GM12891 (cell line): ENCODE data around the gene SATB1.
"Not testable (repeated sequence)": the region's sequence is repeated elsewhere in the genome, so short reads cannot be mapped to it uniquely, and the experiment has no call there.

Experiments
- DNase-seq: peaks from one replicate; pipeline ENCODE4 v3.0.0; 2011; ENCODE audit warnings: low spot score; ENCODE audit not compliant: insufficient read length
- FAIRE-seq: peaks from 2 replicates; lab custom pipeline; 2011; peaks lifted over from hg19 to GRCh38; lab: Jason Lieb, UNC
- PAX5 ChIP-seq: IDR thresholded peaks from 2 replicates; pipeline ENCODE4 v1.6.1; 2011; ENCODE audit warnings: low read length, moderate library complexity, mild to moderate bottlenecking; ENCODE audit not compliant: insufficient read depth, severe bottlenecking
- POLR2A ChIP-seq: IDR thresholded peaks from 2 replicates; pipeline ENCODE4 v1.6.1; 2011; ENCODE audit warnings: low read depth, low read length, control low read depth
- POLR2AphosphoS5 ChIP-seq: IDR thresholded peaks from 2 replicates; pipeline ENCODE4 v1.6.1; 2011; ENCODE audit warnings: low read depth, low read length, control low read depth
- POU2F2 ChIP-seq: IDR thresholded peaks from 2 replicates; pipeline ENCODE4 v1.6.1; 2011; ENCODE audit warnings: low read depth, mild to moderate bottlenecking, control low read depth, low read length, moderate library complexity
- SPI1 ChIP-seq: IDR thresholded peaks from 2 replicates; pipeline ENCODE4 v1.6.1; 2011; ENCODE audit warnings: low read depth, low read length, control low read depth
- TAF1 ChIP-seq: IDR thresholded peaks from 2 replicates; pipeline ENCODE4 v1.6.1; 2011; ENCODE audit warnings: low read depth, low read length, control low read depth

Gene SATB1

GRCh38 chr3:18344306-18345014, 80.7 kb downstream of the SATB1 start:
- no peak for TF ChIP-seq PAX5
- DNase-seq: no peak
- no peak for FAIRE-seq

- FAIRE-seq (no peak), DNase-seq (no peak)
- no peak for TF ChIP-seq PAX5
- TF ChIP-seq TAF1: no peak
- no peak for TF ChIP-seq POU2F2
- TF ChIP-seq SPI1: no peak
- TF ChIP-seq POLR2AphosphoS5: no peak
- no peak for TF ChIP-seq POLR2A
Observed at GRCh38 chr3:18343809-18344208, 81.3 kb downstream of the SATB1 start.

- no peak for TF ChIP-seq SPI1
- no peak for TF ChIP-seq PAX5
- TF ChIP-seq POLR2AphosphoS5: no peak
- no peak for TF ChIP-seq POU2F2
- TF ChIP-seq POLR2A: no peak
- TF ChIP-seq TAF1: no peak
- FAIRE-seq: no peak
- no peak for DNase-seq
Observed at GRCh38 chr3:18338827-18339514, 86.2 kb downstream of the SATB1 start.

- DNase-seq: no peak
- FAIRE-seq: no peak
- TF ChIP-seq POU2F2 (no peak), TAF1 (no peak), POLR2A (no peak), POLR2AphosphoS5 (no peak), SPI1 (no peak), PAX5 (no peak)
Observed at GRCh38 chr3:18337231-18337630, 87.9 kb downstream of the SATB1 start.

DNA sequence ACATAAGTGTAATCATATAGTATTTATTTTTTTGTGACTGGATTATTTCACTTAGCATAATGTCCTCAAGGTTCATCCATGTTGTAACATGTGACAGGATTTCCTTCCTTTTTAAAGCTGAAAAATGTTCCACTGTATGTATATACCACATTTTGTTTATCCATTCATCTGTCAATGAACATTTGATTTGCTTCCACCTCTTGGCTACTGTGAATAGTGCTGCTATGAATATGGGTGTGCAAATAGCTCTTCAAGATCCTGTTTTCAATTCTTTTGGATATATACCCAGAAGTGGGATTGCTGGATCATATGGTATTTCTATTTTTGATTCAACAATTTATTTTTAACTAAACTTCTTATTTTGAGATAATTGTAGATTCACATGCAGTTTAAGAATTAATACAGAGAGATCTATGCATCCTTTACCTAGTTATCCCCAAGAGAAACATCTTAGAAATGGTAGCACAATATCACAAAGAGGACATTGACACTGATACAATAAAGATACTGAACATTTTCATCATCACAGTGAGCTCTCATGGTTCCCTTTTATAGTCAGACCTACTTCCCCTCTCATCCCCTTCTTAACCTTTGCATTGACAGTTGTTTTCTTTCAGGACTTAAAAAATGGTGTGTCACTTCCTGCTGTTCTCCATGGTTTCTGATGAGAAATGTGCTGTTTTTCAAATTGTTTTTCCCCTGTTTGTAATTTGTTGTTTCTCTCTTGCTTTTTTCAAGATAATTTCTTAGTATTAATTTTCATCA, 90.1 kb downstream of the SATB1 start:
- FAIRE-seq: no peak
- TF ChIP-seq SPI1 (no peak), POLR2AphosphoS5 (no peak), PAX5 (no peak), TAF1 (no peak), POLR2A (no peak), POU2F2 (no peak)
- no peak for DNase-seq

DNA sequence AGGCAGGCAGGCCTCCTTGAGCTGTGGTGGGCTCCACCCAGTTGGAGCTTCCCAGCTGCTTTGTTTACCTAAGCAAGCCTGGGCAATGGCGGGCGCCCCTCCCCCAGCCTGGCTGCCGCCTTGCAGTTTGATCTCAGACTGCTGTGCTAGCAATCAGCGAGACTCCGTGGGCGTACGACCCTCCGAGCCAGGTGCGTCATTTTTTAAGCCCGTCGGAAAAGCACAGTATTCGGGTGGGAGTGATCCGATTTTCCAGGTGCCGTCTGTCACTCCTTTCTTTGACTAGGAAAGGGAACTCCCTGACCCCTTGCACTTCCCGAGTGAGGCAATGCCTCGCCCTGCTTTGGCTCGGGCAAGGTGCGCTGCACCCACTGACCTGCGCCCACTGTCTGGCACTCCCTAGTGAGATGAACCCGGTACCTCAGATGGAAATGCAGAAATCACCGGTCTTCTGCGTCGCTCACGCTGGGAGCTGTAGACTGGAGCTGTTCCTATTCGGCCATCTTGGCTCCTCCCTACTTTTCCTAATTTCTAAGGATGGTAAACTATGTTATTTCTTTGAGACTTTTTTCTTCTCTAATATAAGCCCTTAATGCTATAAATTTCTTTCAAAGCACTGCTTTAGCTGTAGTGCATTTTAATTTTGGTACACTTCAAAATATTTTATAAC, 94.2 kb downstream of the SATB1 start:
- FAIRE-seq, DNase-seq: not testable (repeated sequence)

GRCh38 chr3:18308096-18308650, 117.0 kb downstream of the SATB1 start:
- TF ChIP-seq PAX5 (no peak), TAF1 (no peak), POLR2AphosphoS5 (no peak), SPI1 (no peak), POLR2A (no peak), POU2F2 (no peak)
- FAIRE-seq: no peak

DNA sequence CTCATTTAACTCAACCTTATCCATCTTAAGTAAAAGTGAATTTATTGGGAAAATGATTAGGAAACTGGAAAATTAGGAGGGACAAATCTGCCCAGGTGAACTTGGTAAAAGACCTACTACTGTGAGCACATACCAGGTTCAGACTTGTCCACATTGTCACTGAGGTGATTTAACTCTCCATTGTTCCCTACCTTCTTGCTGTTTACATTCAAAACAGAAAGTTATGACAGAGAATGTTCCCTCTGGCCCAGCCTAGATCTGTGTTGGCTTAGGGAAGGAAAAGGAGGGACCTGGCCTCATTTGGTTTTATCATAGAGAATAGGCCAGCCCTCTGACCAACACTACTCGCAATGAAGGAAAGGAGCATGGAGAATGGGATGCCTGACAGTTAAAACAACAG, 117.6 kb downstream of the SATB1 start:
- DNase-seq (no peak), FAIRE-seq (no peak)
- no peak for TF ChIP-seq POU2F2
- no peak for TF ChIP-seq POLR2AphosphoS5
- no peak for TF ChIP-seq TAF1
- TF ChIP-seq POLR2A: no peak
- TF ChIP-seq SPI1: no peak
- TF ChIP-seq PAX5: no peak

More at GRCh38 chr3:18308096-18308650, 117.0 kb downstream of the SATB1 start:
- no peak for DNase-seq

DNA sequence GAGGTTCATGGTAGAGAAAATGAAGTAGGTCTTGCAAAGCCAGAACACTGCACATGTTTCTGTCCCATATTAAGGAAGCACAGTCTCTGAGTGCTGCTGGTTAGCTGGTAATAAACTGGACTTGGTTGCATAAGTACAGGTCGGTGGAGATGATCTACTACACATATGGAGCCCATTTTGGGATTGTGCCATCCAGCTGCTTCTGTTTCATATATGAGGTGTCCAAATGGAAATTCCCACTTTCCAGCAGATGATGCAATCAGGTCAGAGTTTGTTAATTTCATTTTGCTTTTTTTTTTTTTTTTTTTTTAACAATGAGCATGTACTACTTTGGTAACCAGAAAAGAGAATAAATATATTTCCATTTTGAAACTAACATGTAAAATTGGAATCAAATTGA, 122.6 kb downstream of the SATB1 start:
- TF ChIP-seq SPI1: no peak
- no peak for TF ChIP-seq POU2F2
- TF ChIP-seq POLR2A: no peak
- no peak for TF ChIP-seq TAF1
- no peak for TF ChIP-seq POLR2AphosphoS5
- TF ChIP-seq PAX5: no peak
- no peak for DNase-seq
- no peak for FAIRE-seq

DNA sequence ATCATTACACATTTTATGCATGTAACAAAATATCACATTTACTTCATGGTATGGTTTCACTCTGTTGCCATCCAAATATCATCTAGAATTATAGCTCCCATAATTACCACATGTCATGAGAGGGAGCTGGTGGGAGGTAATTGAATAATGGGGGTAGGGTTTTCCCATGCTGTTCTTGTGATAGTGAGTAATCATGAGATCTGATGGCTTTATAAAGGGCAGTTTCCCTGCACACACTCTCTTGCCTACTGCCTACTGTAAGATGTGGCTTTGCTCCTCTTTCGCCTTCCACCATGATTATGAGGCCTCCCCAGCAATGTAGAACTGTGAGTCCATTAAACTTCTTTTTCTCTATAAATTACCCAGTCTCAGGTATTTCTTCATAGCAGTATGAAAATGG, 123.4 kb downstream of the SATB1 start:
- DNase-seq: no peak
- no peak for FAIRE-seq
- TF ChIP-seq PAX5: no peak
